NCI-H2171 (cell line): ENCODE results near the gene EFCC1.
"Not testable (repeated sequence)": the region's sequence is repeated elsewhere in the genome, so short reads cannot be mapped to it uniquely, and the experiment has no call there.

Experiments used
- DNase-seq: peaks from one replicate; lab custom pipeline; 2025; lab: John Stamatoyannopoulos, UW

The EFCC1 gene

DNA sequence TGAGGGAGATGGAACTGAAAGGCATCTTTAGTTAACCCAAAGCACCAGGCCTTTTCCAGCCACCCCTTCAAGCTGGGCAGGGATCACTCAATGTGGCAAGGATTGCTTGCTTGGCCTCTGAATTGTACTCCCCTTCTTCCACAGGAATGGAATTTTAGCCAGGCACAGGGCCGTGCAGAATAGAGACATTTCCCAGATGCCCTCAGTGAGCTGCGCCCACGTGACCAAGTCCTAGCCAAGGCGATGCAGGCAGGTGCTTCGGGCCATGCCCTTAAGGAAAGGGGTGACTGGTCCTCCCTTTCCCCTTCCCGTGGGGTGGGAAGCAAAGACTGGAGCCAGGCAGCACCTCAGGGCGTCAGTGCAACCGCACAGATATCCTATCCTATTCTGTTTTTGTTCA lies 77.4 kb downstream of the EFCC1 start:
- no peak for DNase-seq

DNA sequence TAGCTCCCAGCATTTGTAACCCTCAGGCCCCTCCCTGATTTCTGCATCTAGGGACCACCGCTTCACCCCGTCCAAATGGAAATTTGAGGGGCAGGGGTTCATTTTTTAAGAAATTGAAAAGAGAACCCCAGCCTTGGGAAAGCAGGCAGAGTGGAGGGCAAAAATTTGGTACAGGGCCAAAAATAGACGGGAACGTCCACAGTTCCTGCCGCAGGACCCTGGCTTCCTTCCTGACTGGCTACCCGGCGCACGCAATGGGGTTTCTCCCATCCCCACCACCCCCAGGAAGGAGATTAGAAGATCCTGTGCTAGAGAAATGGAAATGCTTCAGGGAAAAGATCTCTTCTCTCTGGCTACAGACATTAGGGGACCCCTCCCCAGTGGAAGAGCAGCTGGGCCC lies 80.4 kb downstream of the EFCC1 start:
- no peak for DNase-seq

DNA sequence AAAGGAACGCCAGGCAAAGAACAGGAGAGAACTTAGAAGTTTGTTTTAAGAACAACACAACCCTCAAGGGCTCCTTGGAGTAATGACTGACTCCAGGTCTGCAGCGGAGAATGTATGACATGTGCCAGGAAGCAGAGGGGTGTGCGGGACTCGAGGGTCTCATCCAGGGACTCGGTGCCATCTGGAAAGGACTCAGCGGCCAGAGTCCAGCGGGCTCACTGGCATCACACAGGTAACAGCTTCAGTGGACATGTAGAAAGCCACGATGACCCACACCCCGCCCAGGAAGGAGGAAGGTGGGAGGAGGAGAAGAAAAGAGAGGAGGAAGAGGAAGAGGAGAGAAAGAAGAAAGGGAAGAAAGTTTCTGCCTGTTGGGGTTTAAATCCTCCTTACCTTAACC lies 80.9 kb downstream of the EFCC1 start:
- DNase-seq = no peak

DNA sequence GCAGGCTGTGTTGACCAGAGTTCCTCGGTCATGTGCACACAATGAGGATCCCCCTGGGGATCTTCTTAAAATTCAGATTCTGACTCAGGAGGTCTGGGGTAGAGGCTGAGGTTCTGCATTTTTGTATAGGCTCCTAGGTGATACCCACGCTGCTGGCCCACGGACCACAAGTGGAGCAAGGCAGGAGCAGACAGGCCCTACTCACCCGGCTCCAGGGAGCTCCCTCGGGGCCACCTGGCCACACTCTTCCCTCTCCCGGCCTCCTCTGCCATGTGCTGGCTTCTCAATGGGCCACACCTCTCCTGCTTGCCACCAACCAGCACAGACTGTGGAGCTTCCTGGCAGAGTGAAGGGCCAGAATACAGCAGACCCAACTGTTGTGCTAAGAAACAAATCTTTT lies 83.4 kb downstream of the EFCC1 start:
- no peak for DNase-seq

DNA sequence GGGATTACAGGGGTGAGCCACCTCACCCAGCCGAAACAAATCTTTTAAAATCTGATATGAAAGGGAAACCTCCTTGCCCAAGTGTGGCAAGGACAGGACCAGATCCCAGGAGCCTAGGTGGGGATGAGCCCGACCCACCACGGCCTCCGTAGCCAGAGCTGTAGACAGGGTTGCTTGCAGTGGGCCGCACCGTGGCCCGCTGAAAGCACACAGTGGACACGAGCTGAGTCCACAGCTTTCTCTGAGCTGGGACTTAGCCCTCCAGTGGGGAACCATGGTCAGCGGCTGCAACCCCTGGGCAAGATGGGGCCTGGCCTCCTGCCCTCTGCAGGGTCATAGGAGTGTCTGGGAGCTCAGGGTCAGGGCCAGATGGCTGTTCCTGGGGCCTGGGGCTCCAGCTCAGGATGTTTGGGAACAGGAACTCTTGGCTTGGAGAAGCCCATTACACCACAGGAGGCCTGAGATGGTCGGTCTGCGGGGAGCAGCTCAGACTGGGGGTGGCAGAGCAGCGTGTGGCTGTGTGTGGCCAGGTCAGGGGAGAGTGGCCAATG lies 84.1 kb downstream of the EFCC1 start:
- no peak for DNase-seq

DNA sequence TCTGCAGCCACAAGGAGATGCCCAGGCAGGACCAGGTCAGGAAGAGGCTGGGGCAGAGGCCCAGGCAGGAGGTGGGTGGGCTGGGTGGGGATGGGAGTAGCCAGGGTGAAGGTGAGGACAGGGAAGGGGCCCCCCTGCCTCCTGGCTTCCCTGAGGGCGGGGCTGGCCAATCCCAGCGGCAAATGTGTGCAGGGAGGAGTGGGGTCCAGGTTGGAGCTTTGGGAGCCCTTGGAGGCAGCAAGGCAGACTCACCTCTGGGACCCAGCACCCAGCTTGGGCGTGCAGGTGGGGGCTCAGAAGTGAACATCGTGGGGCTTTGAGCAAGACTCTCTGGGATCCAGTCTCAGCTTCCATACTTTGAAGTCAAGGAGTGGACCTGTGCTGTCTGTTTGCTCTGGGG lies 84.7 kb downstream of the EFCC1 start:
- DNase-seq = no peak

DNA sequence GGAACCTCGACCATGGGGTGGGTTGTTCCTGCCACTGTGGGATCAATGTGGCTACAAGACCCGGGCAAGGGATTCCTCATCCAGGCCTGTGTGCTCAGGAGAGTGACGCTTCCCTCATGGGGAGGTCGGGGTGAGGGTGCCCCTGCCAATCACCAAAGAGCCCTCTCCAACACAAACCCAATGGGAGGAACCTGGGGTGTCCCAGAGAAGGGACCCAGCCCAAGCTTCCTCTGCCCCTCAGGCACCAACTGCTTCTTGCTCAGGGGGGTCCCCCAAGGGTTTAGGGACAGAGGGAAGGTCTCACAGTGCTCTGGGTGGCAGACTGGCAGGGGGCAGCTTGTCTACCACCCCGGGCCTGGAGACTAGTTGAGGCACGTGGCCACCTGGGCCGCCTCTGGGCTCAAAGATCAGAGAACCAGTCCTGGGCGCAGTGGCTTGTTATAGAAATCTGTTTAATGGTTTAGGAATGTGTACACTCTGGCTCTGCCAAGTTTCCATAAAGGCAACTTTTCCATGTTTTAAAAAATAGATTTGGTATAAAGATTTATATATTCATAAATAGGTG lies 86.1 kb downstream of the EFCC1 start:
- no peak for DNase-seq

DNA sequence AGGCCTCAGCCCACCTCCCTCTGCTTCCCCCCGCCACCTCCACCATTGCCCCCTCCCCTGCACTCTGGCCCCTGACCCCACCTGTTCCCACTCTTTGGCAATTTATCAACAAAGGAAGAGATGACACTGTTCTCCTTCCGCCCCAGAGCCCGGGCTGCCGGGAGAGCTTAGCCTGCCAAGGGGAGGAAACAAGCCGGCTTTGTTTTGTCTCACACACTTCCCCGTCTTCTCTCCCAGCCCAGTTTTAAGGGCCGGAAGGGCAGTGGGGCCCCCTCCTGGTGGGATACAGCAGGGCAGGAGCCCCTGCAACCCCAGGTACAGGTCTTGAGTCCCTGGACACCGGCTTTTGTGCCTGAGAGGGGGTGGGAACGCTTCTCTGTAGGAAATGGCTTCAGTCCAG lies 86.8 kb downstream of the EFCC1 start:
- not testable (repeated sequence) for DNase-seq

DNA sequence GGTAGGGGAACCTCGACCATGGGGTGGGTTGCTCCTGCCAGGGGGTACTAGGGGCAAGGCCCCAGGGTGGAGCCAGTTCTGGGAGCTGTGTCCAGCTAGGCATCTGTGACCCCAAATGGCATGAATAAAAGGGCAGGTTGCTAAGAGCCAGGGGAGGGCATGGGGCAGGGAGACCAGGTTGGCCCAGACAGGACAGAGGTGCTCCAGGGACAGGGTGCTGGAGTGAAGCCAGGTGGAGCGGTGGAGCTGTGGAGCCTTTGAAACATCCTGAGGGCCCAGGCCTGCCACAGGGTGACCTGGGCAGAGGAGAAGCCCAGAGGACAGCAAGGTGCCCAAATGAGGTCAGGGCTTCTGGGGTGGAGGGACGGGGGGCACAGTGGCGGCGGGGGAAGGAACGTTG lies 87.2 kb downstream of the EFCC1 start:
- not testable (repeated sequence) for DNase-seq
